ENCODE measurements around the gene SMG9.

Gene SMG9

GRCh38 chr19:43760941-43761340 is 6.2 kb upstream of the SMG9 start:
- intact Hi-C loops (cut with DNase I): no loop called here
- no peak for DNase-seq

DNA sequence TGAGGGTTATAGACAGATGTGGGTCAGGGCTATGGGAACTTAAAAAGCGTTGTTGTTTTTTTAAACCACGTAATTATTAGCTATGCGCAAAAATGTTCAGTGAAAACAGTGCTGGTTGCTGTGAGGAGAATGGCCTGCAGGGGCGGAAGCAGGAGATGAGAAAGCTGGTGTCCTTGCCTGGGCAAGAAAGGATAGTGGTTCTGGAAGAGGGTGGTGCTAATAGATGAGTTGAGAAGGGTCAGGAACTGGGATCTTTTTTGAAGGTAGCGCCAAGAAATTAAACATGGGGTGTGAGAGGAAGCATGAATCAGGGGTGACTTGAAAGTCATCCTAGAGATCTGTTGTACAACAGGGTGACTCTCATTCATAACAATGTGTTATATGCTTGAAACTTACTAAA is 4.8 kb upstream of the SMG9 start:
- intact Hi-C loops (cut with DNase I): loop anchor here (10.0 kb wide), 1 partner anchor 95 kb away; no protein-coding TSS in a partner anchor
- DNase-seq: no peak

GRCh38 chr19:43755256-43755801 is 567 bp upstream of the SMG9 start:
- intact Hi-C loops (cut with DNase I): loop anchor here (10.0 kb wide), 1 partner anchor 91 kb away; no protein-coding TSS in a partner anchor
- peak; percentile 71 to 97 (median 80) for DNase-seq

GRCh38 chr19:43754253-43754502 is 584 bp downstream of the SMG9 start:
- intact Hi-C loops (cut with DNase I): loop anchor here (10.0 kb wide), 1 partner anchor 89 kb away; no protein-coding TSS in a partner anchor
- no peak for DNase-seq

DNA sequence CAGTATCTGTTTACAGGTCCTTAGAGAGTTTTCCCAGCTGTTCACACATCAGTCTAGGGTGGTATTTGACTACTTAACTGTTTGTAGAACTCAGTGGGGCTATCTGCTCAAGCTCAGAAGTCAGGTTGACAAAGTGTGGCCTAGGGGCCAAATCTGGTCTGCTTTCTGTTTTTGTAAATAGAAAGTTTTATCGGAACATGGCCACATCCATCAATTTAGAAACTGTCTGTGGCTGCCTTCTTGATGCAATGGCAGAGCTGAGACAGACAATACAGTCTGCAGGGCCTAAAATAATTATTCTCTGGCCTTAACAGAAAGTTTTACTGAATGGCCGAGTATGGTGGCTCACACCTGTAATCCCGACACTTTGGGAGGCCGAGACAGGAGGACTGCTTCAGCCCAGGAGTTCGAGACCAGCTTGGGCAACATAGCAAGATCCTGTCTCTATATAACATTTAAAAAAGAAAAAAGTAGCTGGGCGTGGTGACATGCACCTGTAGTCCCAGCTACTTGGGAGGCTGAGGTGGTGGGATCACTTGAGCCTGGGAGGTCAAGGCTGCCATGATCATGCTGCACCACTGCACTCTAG is 2.4 kb downstream of the SMG9 start:
- no peak for DNase-seq
- intact Hi-C loops (cut with DNase I): loop anchor here (10.0 kb wide), 1 partner anchor 88 kb away; no protein-coding TSS in a partner anchor

DNA sequence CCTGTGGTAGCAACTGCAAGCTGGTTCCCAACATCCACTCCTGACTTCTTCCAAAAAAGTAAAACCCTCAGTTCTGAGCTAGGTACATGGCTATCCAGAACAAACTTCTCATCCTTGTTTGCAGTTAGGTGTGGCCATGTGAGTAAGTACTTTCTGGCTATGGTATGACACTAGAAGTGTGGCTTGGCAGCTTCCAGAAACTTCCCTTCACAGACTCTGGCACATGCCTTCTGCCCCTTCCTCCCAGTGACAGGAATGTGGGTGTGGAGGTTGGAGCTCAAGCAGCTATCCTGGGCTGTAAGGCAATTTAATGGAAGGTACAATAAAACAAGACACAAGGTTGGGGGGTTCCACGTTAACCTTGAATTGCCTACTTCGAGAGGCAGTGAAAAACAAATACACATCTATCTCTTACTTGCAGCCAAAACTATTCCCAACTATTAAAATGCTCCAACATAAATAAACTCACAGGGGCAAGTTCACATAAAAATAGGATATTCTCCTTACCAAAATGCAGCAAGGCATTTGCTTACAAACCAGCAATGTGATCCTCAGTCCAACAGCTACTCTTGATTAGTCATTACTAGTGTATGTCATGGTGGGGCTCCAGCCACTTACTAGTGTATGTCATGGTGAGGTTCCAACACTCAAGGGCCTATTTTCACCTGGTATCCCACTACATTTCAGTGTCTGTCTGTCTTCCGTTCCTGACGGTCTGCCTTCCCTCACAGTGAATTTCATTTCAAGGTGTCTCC is 3.1 kb downstream of the SMG9 start:
- no peak for DNase-seq
- intact Hi-C loops (cut with DNase I): loop anchor here (10.0 kb wide), 1 partner anchor 87 kb away; no protein-coding TSS in a partner anchor

GRCh38 chr19:43749898-43750297 is 4.9 kb downstream of the SMG9 start:
- intact Hi-C loops (cut with DNase I): loop anchor here (10.0 kb wide), 1 partner anchor 85 kb away; no protein-coding TSS in a partner anchor
- no peak for DNase-seq

- intact Hi-C loops (cut with DNase I): no loop called here
- DNase-seq: peak in 1 of 10 donors; percentile 3
These were observed 5.6 kb downstream of the SMG9 start for GRCh38 chr19:43749152-43749551.

- intact Hi-C loops (cut with DNase I): no loop called here
- DNase-seq: no peak
These were observed 6.1 kb downstream of the SMG9 start for GRCh38 chr19:43748685-43749084.

- no peak for DNase-seq
- intact Hi-C loops (cut with DNase I): no loop called here
These were observed 6.6 kb downstream of the SMG9 start for GRCh38 chr19:43748205-43748594.

GRCh38 chr19:43747557-43748204 is 7.1 kb downstream of the SMG9 start:
- intact Hi-C loops (cut with DNase I): no loop called here
- DNase-seq: no peak

- intact Hi-C loops (cut with DNase I): no loop called here
- DNase-seq: peak in 1 of 10 donors; percentile 1
These were observed 11.7 kb downstream of the SMG9 start for GRCh38 chr19:43743059-43743458.

DNA sequence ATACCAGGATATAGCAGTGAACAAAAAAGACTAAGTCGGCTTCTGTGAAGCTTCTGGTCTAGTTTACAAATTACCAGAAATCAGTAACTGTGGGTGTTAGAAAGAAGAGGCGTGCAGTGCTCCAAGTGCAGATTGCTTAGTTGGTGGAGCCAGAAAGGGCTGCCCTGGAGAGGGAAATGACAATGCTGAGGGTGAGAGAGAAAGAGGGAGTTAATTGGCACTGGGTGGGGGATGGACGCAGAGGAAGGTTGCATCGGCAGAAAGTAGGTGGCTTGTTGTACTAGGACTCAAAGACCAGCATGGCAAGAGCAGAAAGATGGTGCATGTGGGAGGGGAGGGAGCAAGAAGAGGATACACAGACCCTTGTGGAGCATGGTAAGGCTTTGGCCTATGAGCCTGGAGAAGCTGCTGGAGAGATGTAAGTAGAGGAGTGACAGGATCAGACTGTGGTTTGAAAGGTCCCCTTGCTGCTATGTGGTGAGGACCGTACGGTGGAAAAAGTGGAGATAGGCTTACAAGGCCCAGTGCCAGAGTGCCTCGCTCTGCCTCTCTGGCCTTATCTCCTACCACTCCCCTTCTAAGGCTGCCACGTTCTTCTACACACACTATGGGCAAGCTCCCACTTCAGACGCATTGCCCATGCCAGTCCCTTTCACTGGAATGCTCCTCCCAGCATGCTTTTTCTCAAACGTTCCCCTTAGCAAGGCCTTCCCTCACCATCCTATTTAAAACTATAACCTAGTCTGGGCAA is 13.5 kb downstream of the SMG9 start:
- intact Hi-C loops (cut with DNase I): no loop called here
- DNase-seq: no peak

DNA sequence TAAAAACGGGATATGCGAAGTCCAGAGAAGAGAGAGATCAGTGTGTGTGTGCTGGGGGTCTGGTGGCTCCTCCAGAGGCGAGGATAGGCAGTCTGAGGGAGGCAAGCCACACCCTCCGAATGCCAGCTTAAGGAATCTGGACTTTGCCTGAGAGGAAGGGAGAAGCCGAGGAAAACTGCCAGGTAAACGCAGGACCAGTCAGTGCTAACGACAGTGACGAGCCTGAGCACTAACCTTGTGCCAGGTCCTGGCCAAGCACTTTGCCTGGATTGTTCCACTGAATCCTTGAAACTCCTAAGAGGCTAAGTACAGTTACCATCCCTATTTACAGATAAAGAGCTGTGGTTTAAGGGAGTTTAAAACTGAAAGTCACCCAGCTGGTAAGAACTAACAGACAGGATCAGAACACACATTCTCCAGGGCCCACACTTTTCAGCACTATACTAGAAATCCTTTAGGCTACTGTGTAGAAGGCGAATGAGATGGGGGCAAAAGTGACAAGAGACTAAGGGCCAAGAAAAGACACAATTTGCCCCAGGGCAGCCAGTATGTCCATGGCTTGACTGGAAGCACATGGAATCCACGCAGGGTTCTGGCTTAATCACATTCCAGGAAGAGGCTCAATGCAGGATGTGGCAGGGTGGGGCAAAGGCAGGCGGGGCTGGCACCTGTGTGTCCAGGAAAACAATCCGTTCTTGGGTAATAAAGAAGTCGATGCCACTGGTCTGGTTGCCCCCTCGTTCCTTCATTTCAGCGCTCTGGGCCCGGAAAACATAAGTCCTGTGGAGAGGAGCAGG is 15.1 kb downstream of the SMG9 start:
- intact Hi-C loops (cut with DNase I): no loop called here
- DNase-seq: no peak

GRCh38 chr19:43738780-43739211 is 16.0 kb downstream of the SMG9 start:
- intact Hi-C loops (cut with DNase I): no loop called here
- no peak for DNase-seq

DNA sequence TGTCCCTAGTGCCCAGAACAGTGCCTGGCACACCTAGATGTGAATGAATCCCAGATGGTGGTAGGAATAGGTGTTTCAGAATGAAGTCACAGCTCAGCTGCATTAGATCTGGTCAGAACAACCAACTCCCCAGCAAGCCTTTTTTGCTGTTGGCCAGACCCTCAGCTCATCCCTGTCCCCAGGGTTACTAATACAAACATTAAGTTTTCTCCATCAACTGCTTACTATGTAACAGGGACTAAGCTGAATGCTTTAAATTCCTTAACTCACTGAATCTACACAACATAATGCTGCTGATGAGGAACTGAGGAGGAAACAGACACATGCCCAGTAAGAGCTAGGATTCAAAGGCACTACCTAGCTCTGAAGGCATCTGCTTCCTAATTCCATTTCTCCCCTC is 18.8 kb downstream of the SMG9 start:
- no peak for DNase-seq
- intact Hi-C loops (cut with DNase I): no loop called here

DNA sequence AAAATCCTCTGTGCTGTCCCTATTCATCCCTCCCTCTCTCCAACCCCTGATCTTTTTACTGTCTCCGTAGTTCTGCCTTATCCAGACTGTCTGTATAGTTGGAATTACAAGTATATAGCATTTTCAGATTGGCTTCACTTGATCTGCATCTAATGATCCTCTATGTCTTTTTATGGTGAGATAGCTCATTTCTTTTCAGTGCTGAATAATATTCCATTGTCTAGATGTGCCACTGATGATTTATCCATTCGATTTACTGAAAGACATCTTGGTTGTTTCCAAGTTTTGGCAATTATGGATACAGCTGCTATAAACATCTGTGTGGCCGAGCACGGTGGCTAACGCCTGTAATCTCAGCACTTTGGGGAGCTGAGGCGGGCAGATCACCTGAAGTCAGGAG is 19.7 kb downstream of the SMG9 start:
- intact Hi-C loops (cut with DNase I): no loop called here
- DNase-seq: peak in 1 of 10 donors; percentile 37

DNA sequence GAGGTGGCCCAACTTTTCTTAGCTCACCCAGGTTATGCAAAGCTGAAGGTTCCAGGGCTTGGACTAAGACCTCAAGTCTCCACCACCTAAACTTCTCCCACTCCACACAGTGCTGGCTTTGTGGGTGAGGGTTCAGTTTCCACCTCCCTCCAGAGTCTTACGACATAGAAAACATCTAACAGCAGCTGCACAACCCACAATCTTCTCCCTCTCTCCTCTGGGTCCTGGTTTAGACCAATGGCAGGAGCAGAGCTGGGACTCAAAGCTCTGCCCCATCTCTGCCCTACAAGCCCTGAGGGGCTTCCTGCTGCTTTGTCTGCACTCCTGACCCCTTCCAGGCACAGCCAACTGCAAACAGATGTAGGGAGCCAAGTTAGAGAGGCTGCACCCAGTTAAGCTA is 22.9 kb downstream of the SMG9 start:
- intact Hi-C loops (cut with DNase I): no loop called here
- DNase-seq: no peak

DNA sequence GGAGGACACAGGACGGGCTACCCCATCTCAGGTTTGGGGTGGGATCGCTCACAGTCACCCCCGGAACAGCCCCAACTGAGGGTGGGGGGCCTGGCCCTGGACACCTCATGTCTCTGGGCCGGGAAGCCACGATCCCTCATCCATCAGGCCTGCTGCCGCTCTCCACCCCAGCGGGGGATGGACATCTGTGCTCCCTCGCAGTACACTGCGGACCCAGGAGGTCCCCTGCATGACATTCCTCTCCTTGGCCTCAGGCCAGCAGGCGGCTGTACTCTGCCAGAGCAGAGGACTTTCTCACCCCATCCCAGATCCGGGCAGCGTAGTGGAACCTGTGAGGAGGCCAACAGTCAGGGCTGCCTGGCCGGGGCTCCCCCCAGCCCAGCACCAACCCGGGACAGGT is 23.4 kb downstream of the SMG9 start:
- intact Hi-C loops (cut with DNase I): no loop called here
- DNase-seq: peak in 2 of 10 donors; percentile 63 to 85

- peak in 1 of 10 donors; percentile 32 for DNase-seq
- intact Hi-C loops (cut with DNase I): no loop called here
These were observed 24.8 kb downstream of the SMG9 start for GRCh38 chr19:43729919-43730318.
